ENCODE measurements around the gene CASP7. TPM values are rescaled to one million over a fixed set of nuclear protein-coding genes. Genes with fewer than 3 reads are reported as not detected.

The CASP7 gene
- total RNA-seq, 1 donor from 2014 or later: 44.9 TPM

DNA sequence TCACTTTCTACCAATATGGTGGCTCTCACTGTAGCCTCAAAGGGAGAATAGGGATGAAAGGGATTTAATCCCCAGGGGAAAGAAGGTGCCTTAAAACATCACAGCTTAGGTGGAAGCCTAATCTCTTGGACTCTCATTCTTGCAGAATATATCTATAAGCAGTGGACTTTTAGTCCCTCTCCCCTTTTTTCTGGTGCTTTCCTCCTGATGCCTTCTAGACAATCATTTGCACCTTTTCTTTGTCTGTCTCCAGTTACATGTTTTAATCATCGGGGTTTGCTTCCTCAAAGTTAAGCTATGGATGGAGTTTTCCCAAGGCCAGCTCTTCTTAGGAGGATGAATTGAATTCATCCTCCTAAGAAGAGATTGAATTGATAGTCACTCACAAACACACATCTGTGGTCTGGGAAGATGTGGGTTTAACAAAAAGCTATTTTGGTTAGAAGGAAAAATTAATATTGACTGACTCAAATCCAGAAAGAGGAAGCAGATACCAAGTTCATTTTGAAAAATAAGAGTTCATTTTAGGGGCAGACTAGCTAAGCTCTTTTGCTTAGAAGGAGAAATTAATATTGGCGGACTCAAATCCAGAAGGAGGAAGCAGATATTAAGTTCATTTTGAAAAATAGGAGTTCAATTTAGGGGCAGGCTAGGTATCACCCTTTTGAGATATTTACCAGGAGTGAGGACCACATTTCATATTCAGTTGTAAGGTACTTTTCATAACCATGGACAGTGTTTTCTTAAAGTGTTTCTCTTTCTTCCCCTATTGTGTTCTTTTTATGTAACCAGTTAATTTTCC is 36.6 kb downstream of the CASP7 start:
- Histone ChIP-seq H2AFZ (ENCODE audit: low read depth, low read length) (no peak overlapping the region), H3K9me3 (ENCODE audit: insufficient read depth, low read depth, low read length) (no peaks in the 10 kb centered on the region), H4K20me1 (ENCODE audit: insufficient read depth, low read length) (peaks cover 30% of the 10 kb centered on the region), H3K36me3 (ENCODE audit: insufficient read depth, low read length) (peaks cover under 1% of the 10 kb centered on the region), H3K4me3 (ENCODE audit: insufficient read depth, low read depth, low read length) (no peak overlapping the region), H3K9ac (ENCODE audit: low read length) (no peak overlapping the region), H3K27ac (ENCODE audit: low read depth, low read length) (no peak overlapping the region), H3K4me1 (ENCODE audit: insufficient read depth, low read length) (no peaks in the 10 kb centered on the region), H3K4me2 (ENCODE audit: low read length) (no peak overlapping the region), H3K27me3 (ENCODE audit: insufficient read depth, low read length) (no peaks in the 10 kb centered on the region), H3K79me2 (ENCODE audit: insufficient read depth, low read length) (peaks cover 3% of the 10 kb centered on the region)
- TF ChIP-seq EZH2 (IDR thresholded peaks at IDR 0.05; ENCODE audit: insufficient read depth, low read length): no peak
- TF ChIP-seq, protein P1, sequence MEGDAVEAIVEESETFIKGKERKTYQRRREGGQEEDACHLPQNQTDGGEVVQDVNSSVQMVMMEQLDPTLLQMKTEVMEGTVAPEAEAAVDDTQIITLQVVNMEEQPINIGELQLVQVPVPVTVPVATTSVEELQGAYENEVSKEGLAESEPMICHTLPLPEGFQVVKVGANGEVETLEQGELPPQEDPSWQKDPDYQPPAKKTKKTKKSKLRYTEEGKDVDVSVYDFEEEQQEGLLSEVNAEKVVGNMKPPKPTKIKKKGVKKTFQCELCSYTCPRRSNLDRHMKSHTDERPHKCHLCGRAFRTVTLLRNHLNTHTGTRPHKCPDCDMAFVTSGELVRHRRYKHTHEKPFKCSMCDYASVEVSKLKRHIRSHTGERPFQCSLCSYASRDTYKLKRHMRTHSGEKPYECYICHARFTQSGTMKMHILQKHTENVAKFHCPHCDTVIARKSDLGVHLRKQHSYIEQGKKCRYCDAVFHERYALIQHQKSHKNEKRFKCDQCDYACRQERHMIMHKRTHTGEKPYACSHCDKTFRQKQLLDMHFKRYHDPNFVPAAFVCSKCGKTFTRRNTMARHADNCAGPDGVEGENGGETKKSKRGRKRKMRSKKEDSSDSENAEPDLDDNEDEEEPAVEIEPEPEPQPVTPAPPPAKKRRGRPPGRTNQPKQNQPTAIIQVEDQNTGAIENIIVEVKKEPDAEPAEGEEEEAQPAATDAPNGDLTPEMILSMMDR (IDR thresholded peaks at IDR 0.05; ENCODE audit: insufficient read depth, low read depth, low read length): no peak
- FAIRE-seq (no peak), DNase-seq (ENCODE audit: low read depth) (no peak)
- H3K36me3 Mint-ChIP-seq (ENCODE audit: low read depth, unreplicated experiment): peaks cover 36% of the 10 kb centered on the region
- H3K27me3 Mint-ChIP-seq (ENCODE audit: low read depth, unreplicated experiment): no peaks in the 10 kb centered on the region
- peaks cover under 1% of the 10 kb centered on the region for H3K4me1 Mint-ChIP-seq (ENCODE audit: low read depth, unreplicated experiment)
- H3K4me3 Mint-ChIP-seq (ENCODE audit: unreplicated experiment): no peak overlapping the region
- no peaks in the 10 kb centered on the region for H3K9me3 Mint-ChIP-seq (ENCODE audit: unreplicated experiment)
- H3K27ac Mint-ChIP-seq (ENCODE audit: unreplicated experiment): no peak overlapping the region

DNA sequence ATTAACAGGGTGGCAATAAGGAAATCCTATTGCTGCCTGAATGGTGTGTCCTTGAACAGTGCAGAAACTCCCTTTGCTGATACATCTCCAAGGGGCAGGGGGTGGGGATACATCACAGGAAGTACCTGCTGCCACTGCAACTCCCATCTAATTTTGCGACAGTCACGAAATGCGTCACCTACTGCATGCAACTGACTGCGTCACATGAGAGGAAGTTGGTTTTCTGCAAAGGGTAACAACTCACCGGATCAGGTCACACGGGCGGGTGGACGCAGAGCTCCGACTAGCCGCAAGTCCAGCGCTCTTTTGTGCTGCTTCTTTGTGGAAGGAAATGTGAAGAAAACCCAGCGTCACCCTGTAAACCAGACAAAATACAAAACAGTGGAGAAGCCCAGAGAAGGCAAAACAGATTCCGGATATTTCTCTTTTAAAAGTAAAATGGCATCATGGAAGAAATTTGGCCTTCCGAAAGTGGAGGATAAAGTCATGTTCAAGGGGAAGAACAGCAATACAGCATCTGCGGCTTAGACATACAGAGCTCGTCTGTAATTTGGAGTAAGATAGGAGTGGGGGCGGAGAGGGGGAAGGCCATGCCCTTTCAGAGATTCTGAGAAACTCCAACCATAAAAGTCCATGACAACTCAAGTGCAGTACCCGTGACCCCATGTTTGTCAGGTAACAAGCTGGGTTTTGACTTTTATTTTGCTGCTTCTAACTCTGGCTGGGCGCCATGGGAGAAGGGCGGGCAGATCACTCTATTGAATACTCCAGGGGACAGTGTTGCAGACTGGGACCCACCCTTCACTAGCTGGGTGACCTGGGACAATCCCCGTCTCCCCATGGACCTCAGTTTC is 39.5 kb downstream of the CASP7 start:
- no peaks in the 10 kb centered on the region for H3K9me3 ChIP-seq (ENCODE audit: insufficient read depth, low read depth, low read length)
- no peaks in the 10 kb centered on the region for H3K4me1 ChIP-seq (ENCODE audit: insufficient read depth, low read length)
- DNase-seq (ENCODE audit: low read depth) (no peak), FAIRE-seq (no peak)
- Mint-ChIP-seq H3K9me3 (ENCODE audit: unreplicated experiment) (no peaks in the 10 kb centered on the region), H3K36me3 (ENCODE audit: low read depth, unreplicated experiment) (peaks cover 42% of the 10 kb centered on the region), H3K4me1 (ENCODE audit: low read depth, unreplicated experiment) (no peaks in the 10 kb centered on the region), H3K4me3 (ENCODE audit: unreplicated experiment) (no peak overlapping the region), H3K27me3 (ENCODE audit: low read depth, unreplicated experiment) (no peaks in the 10 kb centered on the region), H3K27ac (ENCODE audit: unreplicated experiment) (no peak overlapping the region)
- H4K20me1 ChIP-seq (ENCODE audit: insufficient read depth, low read length): peaks cover 15% of the 10 kb centered on the region
- H3K4me3 ChIP-seq (ENCODE audit: insufficient read depth, low read depth, low read length): no peak overlapping the region
- H3K36me3 ChIP-seq (ENCODE audit: insufficient read depth, low read length): peaks cover 7% of the 10 kb centered on the region
- H3K9ac ChIP-seq (ENCODE audit: low read length): no peak overlapping the region
- no peak for TF ChIP-seq EZH2 (IDR thresholded peaks at IDR 0.05; ENCODE audit: insufficient read depth, low read length)
- TF ChIP-seq, protein P1 (IDR thresholded peaks at IDR 0.05; ENCODE audit: insufficient read depth, low read depth, low read length): no peak
- H2AFZ ChIP-seq (ENCODE audit: low read depth, low read length): no peak overlapping the region
- H3K27ac ChIP-seq (ENCODE audit: low read depth, low read length): no peak overlapping the region
- no peak overlapping the region for H3K4me2 ChIP-seq (ENCODE audit: low read length)
- no peaks in the 10 kb centered on the region for H3K79me2 ChIP-seq (ENCODE audit: insufficient read depth, low read length)
- no peaks in the 10 kb centered on the region for H3K27me3 ChIP-seq (ENCODE audit: insufficient read depth, low read length)
